ENCODE measurements around the gene ARPC1A. TPM values are rescaled to one million over a fixed set of nuclear protein-coding genes. Genes with fewer than 3 reads are reported as not detected.

The ARPC1A gene
- polyA plus RNA-seq, 1 of the 3 experiments (the other 2 are of a cell fraction), result 306 TPM

GRCh38 chr7:99385564-99385963 lies 59.9 kb downstream of the ARPC1A start:
- H3K4me1 ChIP-seq (ENCODE audit: control insufficient read depth in 1 of 2, insufficient read depth in 2 of 2, low read depth in 1 of 2, low read length in 1 of 2), result peaks cover 0 to 16% of the 10 kb centered on the region in 2 experiments; a peak in 1 of 4 replicates
- H3K9me2 ChIP-seq, result no peaks in the 10 kb centered on the region
- H3K27ac ChIP-seq (ENCODE audit: low read depth in 2 of 2, low read length in 1 of 2), result no peak overlapping the region
- no peak overlapping the region for H3K4me2 ChIP-seq
- peaks cover 46% of the 10 kb centered on the region for H4K20me1 ChIP-seq (ENCODE audit: insufficient read depth)
- no peak overlapping the region for H3K9ac ChIP-seq
- no peak for DNase-seq
- peaks cover 49% of the 10 kb centered on the region for H3K79me2 ChIP-seq (ENCODE audit: insufficient read depth)
- H3F3A ChIP-seq (replicated peaks; ENCODE audit: insufficient read depth), result peaks cover 23% of the 10 kb centered on the region
- WGBS (ENCODE audit: low lambda C conversion rate), result 96% methylated on average over 4 of the region's 8 CpGs
- no peaks in the 10 kb centered on the region for H3K27me3 ChIP-seq (ENCODE audit: insufficient read depth)
- ChIA-PET POLR2A (no interaction called here), CTCF (interaction anchor here (0.6 to 1.4 kb wide), 2 partner anchors 22 to 1221 kb away, joined by 3 to 4 read pairs; no protein-coding TSS in a partner anchor)
- TF ChIP-seq CTCF (IDR thresholded peaks at IDR 0.05) (no peak), FOSL2 (IDR thresholded peaks at IDR 0.05; ENCODE audit: borderline replicate concordance, low read depth) (no peak), RFX5 (IDR thresholded peaks at IDR 0.05; ENCODE audit: low read length) (no peak), NRF1 (IDR thresholded peaks at IDR 0.05; ENCODE audit: low read depth, low read length) (no peak), FOXM1 (IDR thresholded peaks at IDR 0.05; ENCODE audit: low read depth) (no peak), POLR2AphosphoS5 (IDR thresholded peaks at IDR 0.05; ENCODE audit: low read depth, low read length) (no peak), SIN3A (IDR thresholded peaks at IDR 0.05; ENCODE audit: borderline replicate concordance, low read depth, low read length) (no peak), GATA2 (CRISPR knock-in tag; IDR thresholded peaks at IDR 0.05) (no peak), MEF2A (IDR thresholded peaks at IDR 0.05; ENCODE audit: borderline replicate concordance, low read depth) (no peak), USF1 (IDR thresholded peaks at IDR 0.05; ENCODE audit: borderline replicate concordance, low read depth) (no peak), REST (IDR thresholded peaks at IDR 0.05; ENCODE audit: low read depth, low read length) (no peak), TAF1 (IDR thresholded peaks at IDR 0.05; ENCODE audit: borderline replicate concordance, low read depth, low read length) (no peak), CHD2 (IDR thresholded peaks at IDR 0.05; ENCODE audit: low read length, partially characterized antibody) (no peak), RAD21 (IDR thresholded peaks at IDR 0.05; ENCODE audit: low read length) (no peak), EZH2phosphoT487 (IDR thresholded peaks at IDR 0.05; ENCODE audit: borderline replicate concordance, low read depth) (no peak), RCOR1 (IDR thresholded peaks at IDR 0.05; ENCODE audit: low read length) (no peak), TEAD4 (IDR thresholded peaks at IDR 0.05; ENCODE audit: borderline replicate concordance, insufficient read depth) (no peak), NFIC (IDR thresholded peaks at IDR 0.05; ENCODE audit: borderline replicate concordance) (no peak)
- TF ChIP-seq, protein P1, sequence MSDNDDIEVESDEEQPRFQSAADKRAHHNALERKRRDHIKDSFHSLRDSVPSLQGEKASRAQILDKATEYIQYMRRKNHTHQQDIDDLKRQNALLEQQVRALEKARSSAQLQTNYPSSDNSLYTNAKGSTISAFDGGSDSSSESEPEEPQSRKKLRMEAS (IDR thresholded peaks at IDR 0.05; ENCODE audit: low read depth), result no peak
- H3K9me3 ChIP-seq, result no peaks in the 10 kb centered on the region
- H3K4me3 ChIP-seq (ENCODE audit: low read depth in 2 of 2, low read length in 1 of 2), result no peak overlapping the region
- H3K36me3 ChIP-seq (replicated peaks in 1 of 2; ENCODE audit: control insufficient read depth in 1 of 2, insufficient read depth in 2 of 2, low read length in 1 of 2), result peaks cover 24 to 59% of the 10 kb centered on the region in 2 experiments
- no peak overlapping the region for H2AFZ ChIP-seq (ENCODE audit: low read depth)

All from SK-N-SH (cell line).